HG02610 (cell line): ENCODE measurements around the gene TIMP4.
A peak's percentile ranks its signal among the peaks of the same experiment; 100 is the strongest.

ENCODE experiments used
- ATAC-seq: cut with Tn5 transposase; IDR thresholded peaks from one replicate; pipeline ENCODE4 v1.9.1; 2021; ENCODE audit warnings: mild to moderate bottlenecking, moderate library complexity; ENCODE audit not compliant: unreplicated experiment

TIMP4 gene

GRCh38 chr3:12186046-12186445 lies 27.3 kb upstream of the TIMP4 start:
- no peak for ATAC-seq

GRCh38 chr3:12185172-12185710 lies 26.5 kb upstream of the TIMP4 start:
- no peak for ATAC-seq

DNA sequence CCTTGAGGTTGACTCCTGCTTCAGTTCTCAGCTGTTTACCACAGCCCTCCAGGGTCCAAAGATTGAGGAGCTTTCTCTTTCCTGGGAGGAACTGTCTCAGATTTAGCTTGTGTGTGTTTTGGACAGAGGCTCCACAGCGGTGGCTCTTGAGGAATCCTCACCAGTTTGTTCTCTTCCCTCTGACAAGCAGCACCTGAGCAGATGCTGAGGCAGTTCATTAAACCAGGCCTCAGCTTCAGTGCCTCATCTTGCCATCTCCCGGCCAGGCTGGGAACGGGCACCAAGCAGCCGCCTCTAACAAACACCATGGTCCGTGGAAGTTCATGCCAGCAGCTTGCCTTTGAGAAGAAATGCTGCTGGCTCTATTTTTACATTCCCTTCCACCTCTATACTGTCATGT lies 25.8 kb upstream of the TIMP4 start:
- ATAC-seq = no peak

DNA sequence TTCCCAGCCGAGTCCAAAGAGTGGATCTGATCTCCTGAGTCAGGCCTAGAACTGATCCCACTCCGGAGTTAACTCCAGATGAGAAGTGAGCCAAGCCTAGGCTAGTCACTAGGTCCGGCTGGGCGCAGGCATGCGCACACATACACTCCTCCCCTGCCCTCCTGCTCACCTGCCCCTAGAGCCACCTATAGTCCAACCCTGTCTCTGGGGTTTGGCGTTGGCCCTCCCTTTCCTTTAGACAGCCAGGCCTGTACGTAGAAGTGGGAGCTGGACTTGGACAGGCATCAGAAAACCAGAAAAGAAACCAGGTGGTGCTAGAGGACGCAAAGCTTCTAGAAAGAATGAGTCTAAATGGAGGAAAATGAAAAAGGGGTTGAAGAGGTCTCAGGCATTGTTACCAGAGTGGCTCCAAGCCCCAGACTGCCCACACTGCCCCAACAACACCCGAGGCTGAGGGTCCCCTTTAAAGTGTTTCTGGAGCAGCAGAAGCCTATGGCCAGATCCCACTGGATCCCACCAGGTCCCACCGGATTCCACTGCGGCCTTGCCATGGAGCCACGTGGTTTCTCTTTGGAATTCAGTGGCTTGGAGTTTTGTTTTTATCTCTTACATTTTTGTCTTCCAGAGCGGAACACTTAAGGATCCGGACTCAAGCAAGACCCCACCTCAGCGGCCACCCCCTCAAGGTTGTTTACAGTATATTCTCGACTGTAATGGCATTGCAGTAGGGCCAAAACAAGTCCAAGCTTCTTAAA lies 24.2 kb upstream of the TIMP4 start:
- ATAC-seq = no peak

DNA sequence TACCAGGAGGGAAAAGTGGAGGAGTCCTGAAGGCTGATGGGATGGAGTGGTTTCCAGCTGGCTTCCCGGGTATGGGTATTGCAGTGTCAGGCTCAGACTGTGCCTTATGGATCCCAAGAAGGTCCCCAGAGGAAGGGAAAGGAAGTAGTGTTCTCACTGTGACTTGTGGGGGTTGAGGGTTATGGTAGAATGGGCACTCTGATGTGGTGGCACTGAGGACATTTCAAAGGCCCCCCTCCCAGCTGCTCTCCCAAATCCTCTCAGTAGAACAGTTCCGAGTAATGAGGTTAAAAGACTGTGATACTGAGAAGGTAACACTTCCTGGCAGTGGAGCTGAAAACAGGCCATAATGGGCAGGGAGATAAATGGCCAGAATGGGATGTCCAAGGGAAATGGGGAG lies 23.1 kb upstream of the TIMP4 start:
- ATAC-seq = no peak

DNA sequence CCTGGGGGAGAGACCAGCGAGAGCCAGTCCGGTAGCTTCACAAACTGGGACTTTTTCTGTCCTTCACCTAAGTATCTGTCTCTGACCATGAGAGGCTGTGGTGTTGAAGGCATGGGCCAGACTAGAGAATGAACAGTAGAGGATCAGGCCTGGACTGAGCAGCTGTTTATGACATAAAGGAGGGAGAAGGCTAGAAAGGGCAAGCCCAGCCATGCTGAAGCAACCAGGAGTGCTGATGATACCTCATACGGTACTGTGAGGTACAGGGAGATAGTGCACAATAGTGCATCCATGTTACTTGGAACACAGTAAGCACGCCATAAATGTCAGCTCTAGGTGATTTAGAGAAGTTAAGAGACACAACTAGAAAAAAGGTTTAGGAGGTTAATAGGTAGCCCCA lies 22.6 kb upstream of the TIMP4 start:
- ATAC-seq = no peak

GRCh38 chr3:12180631-12181030 lies 21.9 kb upstream of the TIMP4 start:
- ATAC-seq = no peak

GRCh38 chr3:12180218-12180617 lies 21.5 kb upstream of the TIMP4 start:
- ATAC-seq = no peak

DNA sequence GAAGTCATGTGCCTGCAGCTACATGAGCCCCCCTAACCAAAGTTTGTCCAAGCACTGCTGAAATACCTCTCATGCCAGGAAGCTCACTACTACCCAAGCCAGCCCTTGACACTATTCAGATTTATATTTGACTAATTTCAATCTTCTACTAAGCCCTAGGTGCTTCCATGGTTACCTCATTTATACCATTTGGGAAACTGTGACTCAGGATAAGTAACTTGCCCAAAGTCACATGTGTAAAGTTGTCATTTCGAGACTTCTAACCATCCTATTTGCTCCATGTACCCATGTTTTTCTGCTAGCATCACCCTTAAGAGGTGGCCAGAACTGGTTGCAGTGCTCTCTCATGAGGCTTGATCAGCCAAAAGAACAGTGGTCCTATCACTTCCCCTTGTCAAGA lies 20.7 kb upstream of the TIMP4 start:
- ATAC-seq = no peak

GRCh38 chr3:12178091-12178820 lies 19.5 kb upstream of the TIMP4 start:
- no peak for ATAC-seq

DNA sequence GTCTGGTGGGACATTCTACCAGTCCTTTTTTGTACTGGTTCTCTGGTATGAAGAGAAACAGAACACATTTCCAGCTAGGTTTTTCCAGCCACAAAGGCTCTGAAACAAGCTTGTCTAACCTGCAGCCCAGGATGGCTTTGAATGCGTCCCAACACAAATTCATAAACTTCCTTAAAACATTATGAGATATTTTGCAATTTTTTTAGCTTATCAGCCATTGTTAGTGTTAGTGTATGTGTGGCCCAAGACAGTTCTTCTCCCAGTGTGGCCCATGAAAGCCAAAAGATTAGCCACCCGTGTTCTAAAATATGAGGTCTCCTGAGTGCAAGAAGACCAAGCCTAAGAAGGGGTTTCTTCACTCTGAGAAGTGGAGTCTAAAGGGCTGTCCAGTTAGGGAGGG lies 18.4 kb upstream of the TIMP4 start:
- ATAC-seq = no peak

- peak; percentile 71 for ATAC-seq
Observed at GRCh38 chr3:12175844-12176453, 17.2 kb upstream of the TIMP4 start.

DNA sequence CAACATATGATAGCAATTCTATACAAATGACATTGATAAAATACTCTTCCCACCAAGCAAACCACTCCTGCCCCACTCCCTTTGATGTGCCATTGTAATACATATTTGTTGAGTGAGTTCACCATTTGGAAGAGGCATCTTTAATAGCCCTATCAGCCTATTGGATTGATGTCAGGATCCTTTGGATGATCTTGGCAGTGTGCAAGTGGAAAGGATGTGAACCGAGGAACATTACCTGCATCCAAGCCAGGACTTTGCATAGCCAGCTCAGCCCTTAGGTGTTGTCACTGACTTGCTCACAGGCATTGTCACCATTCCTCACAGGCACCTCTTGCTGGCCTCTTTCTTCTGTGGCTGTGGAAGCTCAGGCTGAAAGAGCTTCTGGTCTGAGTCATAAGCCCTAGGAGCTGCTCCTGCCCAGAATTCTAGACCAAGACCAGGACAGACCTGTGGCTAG lies 16.5 kb upstream of the TIMP4 start:
- ATAC-seq = no peak

GRCh38 chr3:12170207-12170606 lies 11.5 kb upstream of the TIMP4 start:
- ATAC-seq = no peak

GRCh38 chr3:12165909-12166308 lies 7.2 kb upstream of the TIMP4 start:
- ATAC-seq = no peak

- no peak for ATAC-seq
Observed at GRCh38 chr3:12159227-12159601, 502 bp upstream of the TIMP4 start.

GRCh38 chr3:12157026-12157425 lies 1.7 kb downstream of the TIMP4 start:
- no peak for ATAC-seq

DNA sequence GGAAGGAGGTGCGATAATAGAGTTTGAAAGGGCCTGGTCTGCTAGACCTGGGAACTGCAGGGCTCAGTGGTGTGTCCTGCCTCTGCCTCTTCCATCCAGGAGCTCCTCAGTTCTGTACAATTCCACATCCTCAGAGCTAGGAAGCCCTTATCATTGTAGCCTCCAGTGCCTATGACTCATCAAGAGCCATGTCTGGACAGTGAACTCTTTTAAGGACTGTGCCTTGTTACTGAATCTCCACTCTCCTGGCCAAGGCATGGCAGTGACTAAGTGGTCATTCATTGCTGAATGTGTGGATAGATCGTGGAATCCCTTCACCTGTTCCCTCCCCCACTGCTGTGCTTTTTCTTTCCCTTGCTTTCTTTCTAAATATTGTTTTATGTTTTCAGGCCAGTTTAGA lies 2.9 kb downstream of the TIMP4 start:
- ATAC-seq = no peak

DNA sequence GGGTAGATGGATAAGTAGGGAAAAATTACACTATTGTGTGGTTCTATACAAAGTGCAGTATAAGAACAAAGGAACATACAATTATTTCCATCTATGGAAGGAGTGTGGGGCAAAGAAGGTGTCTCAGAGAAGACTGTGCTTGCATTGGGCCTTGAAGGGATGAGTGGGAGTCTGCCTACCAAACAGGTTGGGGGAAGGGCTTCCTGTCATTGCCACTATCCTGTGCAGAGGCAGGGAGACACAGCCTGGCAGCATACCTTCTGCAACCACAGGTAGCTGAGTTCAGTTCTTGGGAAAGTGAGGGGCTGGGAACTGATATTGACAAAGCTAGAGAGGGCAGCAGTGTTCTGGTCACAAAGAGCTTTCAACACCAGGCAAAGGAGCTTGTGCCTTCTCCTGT lies 3.4 kb downstream of the TIMP4 start:
- no peak for ATAC-seq

- no peak for ATAC-seq
Observed at GRCh38 chr3:12154151-12154550, 4.6 kb downstream of the TIMP4 start.

DNA sequence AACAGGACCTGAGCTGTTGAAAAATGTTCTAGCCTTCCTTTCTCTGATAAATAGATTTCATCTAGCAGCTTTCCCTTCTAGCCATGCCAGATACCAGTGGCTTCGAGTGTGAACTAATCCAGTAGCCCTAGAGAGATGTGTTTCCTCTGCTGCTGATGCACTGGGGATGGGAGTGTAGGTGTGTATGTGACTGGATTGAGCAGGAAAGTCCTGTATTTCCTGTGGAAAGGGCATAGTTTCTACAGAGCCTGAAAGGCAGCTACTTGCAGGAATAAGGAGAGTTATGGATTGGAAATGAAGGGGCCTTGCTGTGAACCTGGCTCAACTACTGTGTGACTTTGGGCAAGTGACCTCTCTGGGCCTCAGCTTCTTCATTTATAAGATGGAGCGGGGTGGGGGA lies 8.6 kb downstream of the TIMP4 start:
- ATAC-seq = no peak

- ATAC-seq = no peak
Observed at GRCh38 chr3:12149029-12149428, 9.7 kb downstream of the TIMP4 start.
